HCT116 (cell line): ENCODE measurements around the gene IRX2. TPM values are rescaled to one million over a fixed set of nuclear protein-coding genes. Genes with fewer than 3 reads are reported as not detected.

Experiments used
- ATAC-seq: fragments of 200-7000 bp; cut with Tn5 transposase; 2 replicates; pipeline ENCODE4 v1.9.1; 2020; ENCODE audit warnings: mild to moderate bottlenecking, moderate library complexity
- BruUV-seq: library from RNA; stranded (reverse); fragments of 400-500 nt; replicated peaks from 2 replicates; lab custom pipeline; 2021; lab: Mats Ljungman, UMichigan
- CTCF ChIA-PET: fragments of 300-600 bp; sonication (Branson Sonifier 250); formaldehyde crosslinking; loops from one replicate; lab custom pipeline; 2021; ENCODE audit warnings: antibody characterized with exemption; lab: Charles Lee
- POLR2A ChIA-PET: fragments of 300-600, 350-600 bp; sonication (Branson Sonifier 250); formaldehyde crosslinking; loops from one replicate; lab custom pipeline; 2021; ENCODE audit warnings: antibody characterized with exemption; lab: Charles Lee
- RAD21 ChIA-PET, 2 experiments: fragments of 300-600 bp; sonication (Branson Sonifier 250); formaldehyde crosslinking; loops; one replicate each; lab custom pipeline; 2023; ENCODE audit warnings: low total read pairs in 2 of 2; ENCODE audit not compliant: uncharacterized antibody in 2 of 2, unreplicated experiment in 2 of 2, low non-redundant PET in 1 of 2; lab: Charles Lee
- DNase-seq: peaks from one replicate; pipeline ENCODE4 v3.0.0-alpha.2; 2010; ENCODE audit warnings: low read depth, low spot score
- H2AFZ ChIP-seq: fragments of 200-600 bp; shearing (Covaris generic), sonication (generic); 2 replicates; pipeline ENCODE4 v1.6.1; 2017; ENCODE audit warnings: low read depth, mixed run types, mixed read lengths, antibody characterized with exemption, low read length; ENCODE audit not compliant: poor library complexity, severe bottlenecking
- H3K27ac ChIP-seq: 2 replicates; pipeline ENCODE4 v1.5.1; 2012; ENCODE audit warnings: low read depth, low read length
- H3K27me3 ChIP-seq: fragments of 200-600 bp; sonication (generic); 2 replicates; pipeline ENCODE4 v1.6.1; 2016; ENCODE audit warnings: mixed run types, low read length, mixed read lengths; ENCODE audit not compliant: insufficient read depth
- H3K36me3 ChIP-seq, 2 experiments: fragments of 200-500 bp in 1 of 2; fragments of 200-600 bp in 1 of 2; sonication (Bioruptor generic) in 1 of 2; sonication (generic) in 1 of 2; 2 replicates each; pipeline versions ENCODE4 v1.5.1 to v1.6.1; 2014 to 2016; ENCODE audit warnings: low read length in 2 of 2, inconsistent platforms in 1 of 2, mixed read lengths in 1 of 2, mixed run types in 1 of 2; ENCODE audit not compliant: insufficient read depth in 2 of 2, control insufficient read depth in 1 of 2
- H3K4me1 ChIP-seq, 2 experiments: fragments of 200-600 bp in 1 of 2; sonication (generic) in 1 of 2; 2 replicates each; pipeline versions ENCODE4 v1.5.1 to v1.6.1; 2012 to 2017; ENCODE audit warnings: low read length in 2 of 2, inconsistent platforms in 1 of 2, mild to moderate bottlenecking in 1 of 2, mixed read lengths in 1 of 2, mixed run types in 1 of 2, moderate library complexity in 1 of 2; ENCODE audit not compliant: insufficient read depth in 2 of 2, control insufficient read depth in 1 of 2
- H3K4me2 ChIP-seq: fragments of 200-600 bp; sonication (generic); 2 replicates; pipeline ENCODE4 v1.6.1; 2017; ENCODE audit warnings: mixed run types, low read length, mixed read lengths
- H3K4me3 ChIP-seq, 2 experiments: fragments of 200-600 bp in 1 of 2; sonication (generic) in 1 of 2; replicated peaks in 1 of 2; 2 replicates each; pipeline ENCODE4 v1.5.1; 2011 to 2016; ENCODE audit warnings: low read length in 2 of 2, control low read depth in 1 of 2, low read depth in 1 of 2, mild to moderate bottlenecking in 1 of 2, mixed read lengths in 1 of 2, mixed run types in 1 of 2
- H3K79me2 ChIP-seq: fragments of 200-600 bp; sonication (generic); 2 replicates; pipeline ENCODE4 v1.6.1; 2017; ENCODE audit warnings: mild to moderate bottlenecking, mixed run types, low read length, moderate library complexity, mixed read lengths; ENCODE audit not compliant: insufficient read depth
- H3K9ac ChIP-seq: fragments of 200-600 bp; sonication (generic); 2 replicates; pipeline ENCODE4 v1.6.1; 2016; ENCODE audit warnings: low read length, mixed read lengths
- H3K9me2 ChIP-seq: fragments of 200-600 bp; sonication (generic), shearing (Covaris generic); 2 replicates; pipeline ENCODE4 v1.6.1; 2017; ENCODE audit warnings: mixed run types, mild to moderate bottlenecking, moderate library complexity; ENCODE audit not compliant: insufficient read depth
- H3K9me3 ChIP-seq, 2 experiments: fragments of 200-500 bp in 1 of 2; fragments of 200-600 bp in 1 of 2; sonication (Bioruptor generic) in 1 of 2; sonication (generic) in 1 of 2; 2 replicates each; pipeline ENCODE4 v1.6.1; 2014 to 2017; ENCODE audit warnings: low read length in 2 of 2, mixed read lengths in 2 of 2, inconsistent platforms in 1 of 2, low read depth in 1 of 2, mild to moderate bottlenecking in 1 of 2, mixed run types in 1 of 2, moderate library complexity in 1 of 2; ENCODE audit not compliant: control insufficient read depth in 1 of 2, insufficient read depth in 1 of 2
- H4K20me1 ChIP-seq: fragments of 200-600 bp; sonication (generic), shearing (Covaris generic); 2 replicates; pipeline ENCODE4 v1.6.1; 2017; ENCODE audit warnings: mixed run types, mild to moderate bottlenecking, moderate library complexity; ENCODE audit not compliant: insufficient read depth
- ATF3 ChIP-seq: IDR thresholded peaks from 2 replicates; pipeline ENCODE4 v1.6.1; 2012
- CBX3 ChIP-seq: IDR thresholded peaks from 2 replicates; pipeline ENCODE4 v1.6.1; 2012; ENCODE audit warnings: low read depth
- CEBPB ChIP-seq: IDR thresholded peaks from 2 replicates; pipeline ENCODE4 v1.6.1; 2012; ENCODE audit warnings: low read depth
- CTCF ChIP-seq, 3 experiments: fragments of 200-600 bp in 1 of 3; sonication (generic) in 1 of 3; IDR thresholded peaks in 2 of 3; conservative IDR thresholded peaks in 1 of 3; 2 replicates each; pipeline ENCODE4 v1.5.1; 2012 to 2017; ENCODE audit warnings: low read depth in 2 of 3, low read length in 2 of 3, antibody characterized with exemption in 1 of 3, borderline replicate concordance in 1 of 3, control low read depth in 1 of 3, mild to moderate bottlenecking in 1 of 3, mixed read lengths in 1 of 3, mixed run types in 1 of 3, moderate library complexity in 1 of 3; ENCODE audit not compliant: insufficient read depth in 1 of 3
- EGR1 ChIP-seq: IDR thresholded peaks from 2 replicates; pipeline ENCODE4 v1.6.1; 2012; ENCODE audit warnings: low read depth
- ELF1 ChIP-seq: IDR thresholded peaks from 2 replicates; pipeline ENCODE4 v1.6.1; 2012; ENCODE audit warnings: low read depth, borderline replicate concordance
- EZH2 ChIP-seq: fragments of 200-600 bp; sonication (generic); IDR thresholded peaks from 2 replicates; pipeline ENCODE4 v1.6.1; 2017; ENCODE audit warnings: antibody characterized with exemption, mixed run types
- EZH2phosphoT487 ChIP-seq: fragments of 200-600 bp; IDR thresholded peaks from 2 replicates; pipeline ENCODE4 v1.6.1; 2018; ENCODE audit warnings: antibody characterized with exemption, borderline replicate concordance
- JUND ChIP-seq: IDR thresholded peaks from 2 replicates; pipeline ENCODE4 v1.6.1; 2012
- MAX ChIP-seq: IDR thresholded peaks from 2 replicates; pipeline ENCODE4 v1.6.1; 2012
- POLR2A ChIP-seq: IDR thresholded peaks from 2 replicates; pipeline ENCODE4 v1.7.0; 2011; ENCODE audit warnings: borderline replicate concordance; ENCODE audit not compliant: insufficient read depth, insufficient read length; ENCODE audit errors: extremely low read depth
- POLR2AphosphoS5 ChIP-seq: IDR thresholded peaks from 2 replicates; pipeline ENCODE4 v1.6.1; 2011; ENCODE audit warnings: mild to moderate bottlenecking, low read depth, low read length, moderate library complexity
- RAD21 ChIP-seq: IDR thresholded peaks from 2 replicates; pipeline ENCODE4 v1.6.1; 2012; ENCODE audit warnings: low read depth, mild to moderate bottlenecking
- REST ChIP-seq: IDR thresholded peaks from 2 replicates; pipeline ENCODE4 v1.6.1; 2012; ENCODE audit warnings: low read depth
- SIN3A ChIP-seq: IDR thresholded peaks from 2 replicates; pipeline ENCODE4 v1.6.1; 2012; ENCODE audit warnings: low read depth
- SP1 ChIP-seq: IDR thresholded peaks from 2 replicates; pipeline ENCODE4 v1.6.1; 2012; ENCODE audit warnings: low read depth
- SRF ChIP-seq: IDR thresholded peaks from 2 replicates; pipeline ENCODE4 v1.6.1; 2012; ENCODE audit warnings: low read depth
- YY1 ChIP-seq: IDR thresholded peaks from 2 replicates; pipeline ENCODE4 v1.6.1; 2011; ENCODE audit warnings: low read length, low read depth, moderate library complexity, mild to moderate bottlenecking; ENCODE audit not compliant: insufficient replicate concordance; ENCODE audit errors: extremely low read depth
- ZBTB33 ChIP-seq: IDR thresholded peaks from 2 replicates; pipeline ENCODE4 v1.6.1; 2011; ENCODE audit warnings: mild to moderate bottlenecking, low read length, moderate library complexity; ENCODE audit not compliant: insufficient replicate concordance; ENCODE audit errors: extremely low read depth
- ZNF274 ChIP-seq: fragments of 200-500 bp; sonication (Bioruptor generic); IDR thresholded peaks from 2 replicates; pipeline ENCODE4 v1.6.1; 2014; ENCODE audit warnings: mild to moderate bottlenecking, low read depth, low read length, inconsistent platforms
- intact Hi-C: fragments of 100-400 bp; cut with micrococcal nuclease; formaldehyde crosslinking; loops from 2 replicates; pipeline ENCODE4 v1.10.0; 2022
- total RNA-seq: library from RNA; stranded (reverse); gene quantifications from one replicate; pipeline ENCODE4 v1.2.1, GENCODE V29; 2021; ENCODE audit not compliant: unreplicated experiment

The IRX2 gene
- total RNA-seq, 1 experiment from 2014 or later = not detected

GRCh38 chr5:2750026-2750757 is 1.3 kb downstream of the IRX2 start:
- RAD21 ChIA-PET = no interaction called here
- Histone ChIP-seq H3K4me3 (no peak overlapping the region), H3K4me2 (no peak overlapping the region), H2AFZ (no peak overlapping the region), H3K9ac (no peak overlapping the region), H3K27me3 (no peaks in the 10 kb centered on the region), H3K79me2 (no peaks in the 10 kb centered on the region), H3K4me1 (no peaks in the 10 kb centered on the region), H4K20me1 (no peaks in the 10 kb centered on the region), H3K27ac (no peak overlapping the region), H3K9me2 (no peaks in the 10 kb centered on the region), H3K36me3 (no peaks in the 10 kb centered on the region), H3K9me3 (peaks cover 3 to 11% of the 10 kb centered on the region in 2 experiments; a peak in 2 of 4 replicates)
- CTCF ChIA-PET = no interaction called here
- no TSS peak for BruUV-seq
- no peak for TF ChIP-seq SRF
- TF ChIP-seq ATF3 = no peak
- no peak for TF ChIP-seq ELF1
- no peak for TF ChIP-seq EZH2
- TF ChIP-seq EZH2phosphoT487 = no peak
- TF ChIP-seq CBX3 = no peak
- no peak for TF ChIP-seq REST
- TF ChIP-seq MAX = no peak
- TF ChIP-seq ZBTB33 = no peak
- no peak for TF ChIP-seq SP1
- TF ChIP-seq YY1 = no peak
- no peak for TF ChIP-seq POLR2AphosphoS5
- no peak for TF ChIP-seq CTCF (IDR thresholded peaks at IDR 0.05 in 2 of 3, conservative IDR thresholded peaks at IDR 0.05 in 1 of 3; ENCODE audit: borderline replicate concordance in 1 of 3, insufficient read depth in 1 of 3, low read depth in 2 of 3, low read length in 2 of 3)
- TF ChIP-seq SIN3A = no peak
- no peak for TF ChIP-seq ZNF274
- no peak for TF ChIP-seq POLR2A
- TF ChIP-seq JUND = no peak
- no peak for TF ChIP-seq CEBPB
- TF ChIP-seq EGR1 = no peak
- no peak for TF ChIP-seq RAD21
- POLR2A ChIA-PET = no interaction called here
- no peak for ATAC-seq
- DNase-seq = no peak
- intact Hi-C loops = no loop called here
